HG02678 (cell line): Measurements from ENCODE around the gene GPS2.

Experiments used
- ATAC-seq: cut with Tn5 transposase; IDR thresholded peaks from one replicate; pipeline ENCODE4 v1.9.1; 2021; ENCODE audit warnings: mild to moderate bottlenecking, moderate library complexity; ENCODE audit not compliant: unreplicated experiment

The GPS2 gene, protein sequence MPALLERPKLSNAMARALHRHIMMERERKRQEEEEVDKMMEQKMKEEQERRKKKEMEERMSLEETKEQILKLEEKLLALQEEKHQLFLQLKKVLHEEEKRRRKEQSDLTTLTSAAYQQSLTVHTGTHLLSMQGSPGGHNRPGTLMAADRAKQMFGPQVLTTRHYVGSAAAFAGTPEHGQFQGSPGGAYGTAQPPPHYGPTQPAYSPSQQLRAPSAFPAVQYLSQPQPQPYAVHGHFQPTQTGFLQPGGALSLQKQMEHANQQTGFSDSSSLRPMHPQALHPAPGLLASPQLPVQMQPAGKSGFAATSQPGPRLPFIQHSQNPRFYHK

DNA sequence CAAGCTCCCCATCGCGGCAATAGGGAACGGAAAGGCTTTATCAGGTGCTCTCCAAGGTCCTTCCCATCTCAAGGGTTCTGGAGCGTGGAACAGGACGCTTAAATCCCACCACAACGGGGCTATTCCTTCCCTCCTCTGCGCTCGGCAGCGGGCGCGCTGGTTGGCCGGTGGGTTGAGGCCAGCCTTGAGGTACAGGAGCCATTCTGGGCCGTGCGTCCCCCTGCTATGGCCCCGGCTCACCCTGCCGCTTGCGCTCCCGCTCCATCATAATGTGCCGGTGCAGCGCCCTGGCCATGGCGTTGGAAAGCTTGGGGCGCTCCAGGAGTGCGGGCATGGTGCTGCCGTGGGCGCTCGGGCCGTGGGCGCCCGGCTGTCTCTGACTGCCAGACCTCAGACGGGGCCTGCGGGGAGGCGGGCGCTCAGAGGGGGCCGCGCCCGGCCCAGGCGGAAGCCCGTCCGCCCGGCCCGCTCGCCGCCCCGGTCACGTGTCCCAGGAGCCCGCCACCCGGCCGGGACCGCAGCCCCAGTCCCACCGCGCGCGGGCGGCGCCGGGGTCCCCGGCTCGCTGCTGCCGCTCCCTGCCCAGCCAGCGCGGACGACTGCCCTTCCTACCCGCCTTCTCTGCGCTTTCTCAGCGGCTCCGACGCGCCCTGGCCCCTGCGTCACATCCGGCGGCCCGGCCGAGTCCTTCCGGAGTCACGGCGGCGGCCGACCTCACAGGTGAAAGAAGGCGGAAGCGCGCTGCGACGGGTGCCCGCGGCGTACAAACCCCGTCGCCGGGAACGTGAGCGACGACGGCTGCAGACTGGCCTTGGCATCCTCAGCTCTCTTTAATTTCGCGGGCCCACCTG lies at the start of gene GPS2:
Gene GPS2 (minus strand): TSS at position 642 of the 851 bp plus-strand sequence. CDS start 308 bp downstream, at position 334.
- ATAC-seq, result peak; percentile 87

DNA sequence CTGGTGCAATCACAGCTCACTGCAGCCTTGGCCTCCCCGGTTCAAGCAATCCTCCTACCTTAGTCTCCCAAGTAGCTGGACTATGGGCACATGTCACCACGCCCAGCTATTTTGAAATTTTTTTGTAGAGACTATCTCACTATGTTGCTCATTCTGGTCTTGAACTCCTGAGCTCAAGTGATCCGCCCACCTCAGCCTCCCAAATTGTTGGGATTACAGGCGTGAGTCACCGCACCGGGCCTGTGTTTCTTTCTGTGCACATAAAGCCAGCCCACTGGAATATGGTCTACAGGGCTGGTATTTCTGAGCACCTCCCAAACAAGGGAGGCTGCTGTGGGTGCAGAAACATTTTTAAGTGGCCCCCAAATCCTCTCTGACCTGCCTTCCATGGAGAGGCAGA lies 48.2 kb upstream of the GPS2 start:
- no peak for ATAC-seq

GRCh38 chr17:7361906-7362305 lies 46.7 kb upstream of the GPS2 start:
- ATAC-seq, result no peak

DNA sequence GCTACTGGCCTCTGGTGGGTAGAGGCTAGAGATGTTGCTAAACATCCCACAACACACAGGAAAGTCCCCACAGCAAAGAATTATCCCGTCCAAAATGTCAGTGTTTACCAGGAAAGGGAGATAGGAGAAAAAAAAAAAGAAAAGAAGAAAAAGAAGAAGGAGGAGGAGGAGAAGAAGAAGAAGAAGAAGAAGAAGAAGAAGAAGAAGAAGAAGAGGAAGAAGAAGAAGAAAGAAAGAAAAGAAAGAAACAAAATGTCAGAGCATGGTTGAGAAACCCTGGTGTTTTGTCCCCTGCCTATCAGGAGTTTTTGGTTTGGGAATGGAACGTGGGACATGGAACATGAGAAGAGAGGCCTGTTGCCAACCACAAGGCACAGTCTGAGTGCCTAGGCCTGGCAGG lies 42.2 kb upstream of the GPS2 start:
- no peak for ATAC-seq

GRCh38 chr17:7356756-7357155 lies 41.6 kb upstream of the GPS2 start:
- ATAC-seq, result no peak

- ATAC-seq, result no peak
Measured at GRCh38 chr17:7356072-7356549, 41.0 kb upstream of the GPS2 start.

GRCh38 chr17:7355573-7355972 lies 40.4 kb upstream of the GPS2 start:
- ATAC-seq, result no peak

- ATAC-seq, result no peak
Measured at GRCh38 chr17:7355053-7355452, 39.9 kb upstream of the GPS2 start, which contains the start of gene TMEM95. TMEM95 (plus strand) TSS chr17:7355156; CDS start chr17:7355205, 49 bp downstream.

- no peak for ATAC-seq
Measured at GRCh38 chr17:7354262-7354843, 39.2 kb upstream of the GPS2 start.

DNA sequence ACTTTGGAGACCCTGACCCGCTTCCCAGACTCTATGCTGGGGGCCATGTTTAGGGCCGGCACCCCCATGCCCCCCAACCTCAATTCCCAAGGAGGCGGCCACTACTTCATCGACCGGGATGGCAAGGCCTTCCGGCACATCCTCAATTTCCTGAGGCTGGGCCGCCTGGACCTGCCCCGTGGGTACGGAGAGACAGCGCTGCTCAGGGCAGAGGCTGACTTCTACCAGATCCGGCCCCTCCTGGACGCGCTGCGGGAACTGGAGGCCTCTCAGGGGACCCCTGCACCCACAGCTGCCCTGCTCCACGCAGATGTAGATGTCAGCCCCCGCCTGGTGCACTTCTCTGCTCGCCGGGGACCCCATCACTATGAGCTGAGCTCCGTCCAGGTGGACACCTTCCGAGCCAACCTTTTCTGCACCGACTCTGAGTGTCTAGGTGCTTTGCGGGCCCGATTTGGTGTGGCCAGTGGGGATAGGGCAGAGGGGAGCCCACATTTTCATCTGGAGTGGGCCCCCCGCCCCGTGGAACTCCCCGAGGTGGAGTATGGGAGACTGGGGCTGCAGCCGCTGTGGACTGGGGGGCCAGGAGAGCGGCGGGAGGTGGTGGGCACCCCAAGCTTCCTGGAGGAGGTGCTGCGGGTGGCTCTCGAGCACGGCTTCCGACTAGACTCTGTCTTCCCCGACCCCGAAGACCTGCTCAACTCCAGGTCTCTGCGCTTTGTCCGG lies 37.9 kb upstream of the GPS2 start:
- ATAC-seq, result no peak

- ATAC-seq, result no peak
Measured at GRCh38 chr17:7352503-7352889, 37.3 kb upstream of the GPS2 start.

- ATAC-seq, result peak; percentile 60
Measured at GRCh38 chr17:7351665-7352502, 36.7 kb upstream of the GPS2 start, which contains the start of gene KCTD11. KCTD11 (plus strand) TSS chr17:7352162.

DNA sequence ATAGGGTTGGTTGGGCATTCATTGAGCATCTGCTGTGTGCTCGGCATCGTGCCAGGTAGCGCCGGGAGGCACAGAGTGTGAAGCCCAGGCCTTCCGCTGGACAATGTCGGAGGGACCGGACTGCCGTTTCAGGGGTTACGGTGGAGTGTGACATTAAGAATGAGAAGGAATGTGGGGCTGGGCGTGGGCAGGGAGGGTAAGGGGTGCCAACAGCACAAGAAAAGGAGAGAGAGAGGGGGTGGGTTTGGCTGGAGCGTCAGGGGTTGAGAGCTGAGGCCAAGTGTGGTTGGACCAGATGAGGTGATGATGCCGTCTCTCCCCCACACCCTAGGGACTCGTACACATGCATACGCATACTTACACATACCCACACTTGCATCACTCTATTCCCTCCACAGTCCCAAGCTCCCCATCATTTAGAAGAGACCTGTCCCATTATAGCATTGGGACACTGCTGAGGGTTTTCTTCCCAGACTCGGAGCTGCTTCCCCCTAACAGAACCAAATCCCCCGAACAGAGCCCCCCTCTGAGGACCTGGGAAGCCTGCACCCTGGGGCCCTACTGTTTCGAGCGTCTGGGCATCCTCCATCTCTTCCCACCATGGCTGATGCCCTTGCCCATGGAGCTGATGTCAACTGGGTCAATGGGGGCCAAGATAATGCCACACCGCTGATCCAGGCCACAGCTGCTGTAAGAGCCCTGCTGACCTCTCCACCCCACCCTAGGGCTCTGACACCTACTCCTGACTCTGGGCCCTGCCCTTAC lies 33.5 kb upstream of the GPS2 start:
- no peak for ATAC-seq

DNA sequence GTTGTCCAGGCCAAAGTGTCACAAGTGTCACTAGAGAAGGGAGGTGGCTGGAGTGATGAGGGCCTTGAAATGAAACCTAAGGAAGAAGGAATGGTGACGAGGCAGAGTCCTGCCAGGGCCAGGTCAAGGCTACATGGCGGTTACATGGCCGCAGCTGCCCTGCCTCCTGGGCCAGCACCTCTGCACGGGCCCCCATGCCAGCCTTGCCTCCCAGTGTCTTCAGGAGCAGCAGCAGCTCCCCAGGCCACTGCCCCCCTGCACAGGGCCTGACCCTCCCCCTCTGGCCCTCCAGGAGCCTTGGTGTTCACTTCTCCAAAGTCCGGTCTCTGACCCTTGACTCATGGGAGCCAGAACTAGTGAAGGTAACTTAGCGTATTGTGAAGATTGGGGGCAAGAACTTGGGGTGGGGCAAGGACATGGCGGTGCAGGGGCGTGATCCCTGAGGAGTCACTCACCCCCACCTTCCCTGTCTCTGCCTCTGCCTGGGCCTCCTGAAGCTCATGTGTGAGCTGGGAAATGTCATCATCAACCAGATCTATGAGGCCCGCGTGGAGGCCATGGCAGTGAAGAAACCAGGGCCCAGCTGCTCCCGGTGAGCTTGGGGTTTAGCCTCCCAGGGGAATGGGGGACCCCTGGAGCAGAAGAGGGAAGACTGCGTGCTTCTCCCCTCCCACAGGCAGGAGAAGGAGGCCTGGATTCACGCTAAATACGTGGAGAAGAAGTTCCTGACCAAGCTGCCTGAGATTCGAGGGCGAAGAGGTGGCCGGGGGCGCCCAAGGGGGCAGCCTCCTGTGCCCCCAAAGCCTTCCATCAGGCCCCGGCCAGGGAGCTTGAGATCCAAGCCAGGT lies 32.7 kb upstream of the GPS2 start:
- ATAC-seq, result no peak

DNA sequence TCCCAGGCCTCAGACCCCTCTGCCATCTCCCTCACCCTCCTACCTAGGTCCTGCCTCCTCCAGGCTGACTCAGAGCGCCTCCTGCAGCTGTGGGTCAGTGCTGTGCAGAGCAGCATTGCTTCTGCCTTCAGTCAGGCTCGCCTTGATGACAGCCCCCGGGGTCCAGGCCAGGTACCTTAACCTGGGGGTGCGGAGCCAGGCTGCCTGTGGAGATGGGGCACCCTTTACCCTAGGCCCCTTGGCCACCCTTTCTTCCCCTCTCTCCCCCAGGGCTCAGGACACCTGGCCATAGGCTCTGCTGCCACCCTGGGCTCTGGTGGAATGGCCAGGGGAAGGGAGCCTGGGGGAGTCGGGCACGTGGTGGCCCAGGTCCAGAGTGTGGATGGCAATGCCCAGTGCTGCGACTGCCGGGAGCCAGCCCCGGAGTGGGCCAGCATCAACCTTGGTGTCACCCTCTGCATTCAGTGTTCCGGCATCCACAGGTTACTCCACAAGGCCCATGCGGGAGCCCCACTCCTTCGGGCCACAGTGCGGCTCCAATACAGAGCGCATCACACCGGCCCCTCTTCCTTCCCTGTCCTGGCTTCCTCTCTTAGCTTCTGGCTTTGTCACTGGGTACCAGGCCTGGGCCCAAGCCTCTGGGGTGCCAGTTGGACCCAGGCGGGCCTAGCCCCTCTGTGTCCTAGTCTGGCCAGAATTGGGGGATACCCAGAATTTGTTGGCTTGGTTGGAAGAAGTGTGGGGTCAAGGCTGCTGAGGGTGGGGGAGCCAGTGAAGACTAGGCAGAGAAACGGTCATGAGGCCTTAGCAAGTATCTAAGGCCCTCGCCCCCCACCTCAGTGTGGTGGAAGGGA lies 31.8 kb upstream of the GPS2 start:
- no peak for ATAC-seq

- ATAC-seq, result no peak
Measured at GRCh38 chr17:7343250-7343649, 28.1 kb upstream of the GPS2 start.

DNA sequence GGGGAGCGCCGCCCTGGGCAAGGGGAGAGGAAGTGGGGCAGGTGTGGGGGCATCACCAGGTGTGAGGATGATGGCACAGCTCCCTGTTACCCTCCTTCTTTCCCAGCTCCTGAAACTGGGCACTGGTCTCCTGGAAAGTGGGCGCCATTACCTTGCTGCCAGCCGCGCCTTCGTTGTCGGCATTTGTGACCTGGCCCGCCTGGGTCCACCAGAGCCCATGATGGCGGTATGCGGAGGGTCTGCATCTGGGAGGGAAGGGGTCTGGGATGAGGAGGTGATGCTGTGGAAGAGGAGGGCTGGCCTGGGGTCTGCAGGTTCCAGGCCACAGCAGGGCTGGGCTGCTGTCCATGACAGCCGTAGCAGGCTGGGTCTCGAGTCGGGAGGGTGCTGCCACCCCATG lies 26.7 kb upstream of the GPS2 start:
- ATAC-seq, result no peak
